ENCODE measurements around the gene LRRC31.

LRRC31 gene

GRCh38 chr3:169868369-169868768 is 1.4 kb downstream of the LRRC31 start:
- no peak overlapping the region for H3K27ac ChIP-seq (ENCODE audit: low read depth, low read length)
- no peak overlapping the region for H2AFZ ChIP-seq (ENCODE audit: low read depth, low read length, severe bottlenecking)
- no peaks in the 10 kb centered on the region for H3K27me3 ChIP-seq (ENCODE audit: low read length)
- no peaks in the 10 kb centered on the region for H3K9me3 ChIP-seq (ENCODE audit: insufficient read depth, low read length)
- H3K9me2 ChIP-seq (replicated peaks; ENCODE audit: insufficient read depth, low read length) = no peaks in the 10 kb centered on the region
- no peak overlapping the region for H3K4me3 ChIP-seq (ENCODE audit: insufficient read depth, low read length, poor library complexity, severe bottlenecking)
- no peak overlapping the region for H3K9ac ChIP-seq (ENCODE audit: low read length)
- H3F3A ChIP-seq (ENCODE audit: insufficient read depth) = no peaks in the 10 kb centered on the region
- H4K20me1 ChIP-seq (ENCODE audit: low read depth, low read length) = no peaks in the 10 kb centered on the region
- H3K36me3 ChIP-seq (ENCODE audit: low read length) = no peaks in the 10 kb centered on the region
- H3K4me2 ChIP-seq (ENCODE audit: low read depth, low read length, poor library complexity, severe bottlenecking) = no peak overlapping the region
- no peak for TF ChIP-seq CTCF (IDR thresholded peaks at IDR 0.05; ENCODE audit: insufficient read depth, low read length, poor library complexity, severe bottlenecking)
- no peaks in the 10 kb centered on the region for H3K79me2 ChIP-seq (ENCODE audit: insufficient read depth, low read length)

- Histone ChIP-seq H4K20me1 (ENCODE audit: low read depth, low read length) (no peaks in the 10 kb centered on the region), H3K9me2 (replicated peaks; ENCODE audit: insufficient read depth, low read length) (no peaks in the 10 kb centered on the region), H3K27me3 (ENCODE audit: low read length) (no peaks in the 10 kb centered on the region), H3K79me2 (ENCODE audit: insufficient read depth, low read length) (no peaks in the 10 kb centered on the region), H3K27ac (ENCODE audit: low read depth, low read length) (no peak overlapping the region), H3K9ac (ENCODE audit: low read length) (no peak overlapping the region), H3F3A (ENCODE audit: insufficient read depth) (no peaks in the 10 kb centered on the region), H3K4me2 (ENCODE audit: low read depth, low read length, poor library complexity, severe bottlenecking) (no peak overlapping the region), H3K4me3 (ENCODE audit: insufficient read depth, low read length, poor library complexity, severe bottlenecking) (no peak overlapping the region), H3K36me3 (ENCODE audit: low read length) (no peaks in the 10 kb centered on the region), H2AFZ (ENCODE audit: low read depth, low read length, severe bottlenecking) (no peak overlapping the region), H3K9me3 (ENCODE audit: insufficient read depth, low read length) (no peaks in the 10 kb centered on the region)
- TF ChIP-seq CTCF (IDR thresholded peaks at IDR 0.05; ENCODE audit: insufficient read depth, low read length, poor library complexity, severe bottlenecking) (no peak), EZH2phosphoT487 (conservative IDR thresholded peaks at IDR 0.05; ENCODE audit: low read length) (no peak)
Measured at GRCh38 chr3:169867584-169868210, 2.0 kb downstream of the LRRC31 start.

GRCh38 chr3:169865176-169865767 is 4.5 kb downstream of the LRRC31 start:
- Histone ChIP-seq H3K9me3 (ENCODE audit: insufficient read depth, low read length) (no peaks in the 10 kb centered on the region), H3K79me2 (ENCODE audit: insufficient read depth, low read length) (no peaks in the 10 kb centered on the region), H3K4me3 (ENCODE audit: insufficient read depth, low read length, poor library complexity, severe bottlenecking) (no peak overlapping the region), H3K4me2 (ENCODE audit: low read depth, low read length, poor library complexity, severe bottlenecking) (peak overlapping the region; percentile 39), H4K20me1 (ENCODE audit: low read depth, low read length) (no peaks in the 10 kb centered on the region), H3K36me3 (ENCODE audit: low read length) (no peaks in the 10 kb centered on the region), H3K9me2 (replicated peaks; ENCODE audit: insufficient read depth, low read length) (no peaks in the 10 kb centered on the region), H3K9ac (ENCODE audit: low read length) (peak overlapping the region; percentile 23), H3K27ac (ENCODE audit: low read depth, low read length) (peak overlapping the region; percentile 31; the same call in 1 of the 2 replicates), H3F3A (ENCODE audit: insufficient read depth) (no peaks in the 10 kb centered on the region), H3K27me3 (ENCODE audit: low read length) (no peaks in the 10 kb centered on the region), H2AFZ (ENCODE audit: low read depth, low read length, severe bottlenecking) (peak overlapping the region; percentile 92)
- TF ChIP-seq EZH2phosphoT487 (conservative IDR thresholded peaks at IDR 0.05; ENCODE audit: low read length) (no peak), CTCF (IDR thresholded peaks at IDR 0.05; ENCODE audit: insufficient read depth, low read length, poor library complexity, severe bottlenecking) (no peak)

Data from SU-DHL-6 (cell line).